ENCODE measurements around the gene RBFA.

RBFA gene

GRCh38 chr18:80012714-80013113 lies 21.5 kb upstream of the RBFA start:
- Histone ChIP-seq H3K36me3 (ENCODE audit: insufficient read depth, low read length) (no peaks in the 10 kb centered on the region), H3K4me1 (ENCODE audit: insufficient read depth, low read length, severe bottlenecking) (no peaks in the 10 kb centered on the region), H3K27ac (ENCODE audit: low read depth, low read length, poor library complexity, severe bottlenecking) (no peak overlapping the region), H3K9me3 (ENCODE audit: low read length) (no peaks in the 10 kb centered on the region), H3K79me2 (ENCODE audit: insufficient read depth, low read length) (no peaks in the 10 kb centered on the region), H4K20me1 (ENCODE audit: insufficient read depth, low read length) (no peaks in the 10 kb centered on the region), H3K4me3 (ENCODE audit: low read depth, low read length, poor library complexity, severe bottlenecking) (no peak overlapping the region), H3K27me3 (ENCODE audit: insufficient read depth, low read length) (peaks cover 4% of the 10 kb centered on the region; the same call in 1 of the 2 replicates), H3K9me2 (ENCODE audit: low read depth, low read length) (no peaks in the 10 kb centered on the region), H2AFZ (ENCODE audit: low read length) (no peak overlapping the region), H3K4me2 (ENCODE audit: low read length) (no peak overlapping the region), H3K9ac (ENCODE audit: low read length) (no peak overlapping the region), H3F3A (ENCODE audit: insufficient read depth, low read length) (no peaks in the 10 kb centered on the region)
- TF ChIP-seq, protein P1, sequence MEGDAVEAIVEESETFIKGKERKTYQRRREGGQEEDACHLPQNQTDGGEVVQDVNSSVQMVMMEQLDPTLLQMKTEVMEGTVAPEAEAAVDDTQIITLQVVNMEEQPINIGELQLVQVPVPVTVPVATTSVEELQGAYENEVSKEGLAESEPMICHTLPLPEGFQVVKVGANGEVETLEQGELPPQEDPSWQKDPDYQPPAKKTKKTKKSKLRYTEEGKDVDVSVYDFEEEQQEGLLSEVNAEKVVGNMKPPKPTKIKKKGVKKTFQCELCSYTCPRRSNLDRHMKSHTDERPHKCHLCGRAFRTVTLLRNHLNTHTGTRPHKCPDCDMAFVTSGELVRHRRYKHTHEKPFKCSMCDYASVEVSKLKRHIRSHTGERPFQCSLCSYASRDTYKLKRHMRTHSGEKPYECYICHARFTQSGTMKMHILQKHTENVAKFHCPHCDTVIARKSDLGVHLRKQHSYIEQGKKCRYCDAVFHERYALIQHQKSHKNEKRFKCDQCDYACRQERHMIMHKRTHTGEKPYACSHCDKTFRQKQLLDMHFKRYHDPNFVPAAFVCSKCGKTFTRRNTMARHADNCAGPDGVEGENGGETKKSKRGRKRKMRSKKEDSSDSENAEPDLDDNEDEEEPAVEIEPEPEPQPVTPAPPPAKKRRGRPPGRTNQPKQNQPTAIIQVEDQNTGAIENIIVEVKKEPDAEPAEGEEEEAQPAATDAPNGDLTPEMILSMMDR (IDR thresholded peaks at IDR 0.05; ENCODE audit: low read length) = no peak
- TF ChIP-seq EZH2 (IDR thresholded peaks at IDR 0.05; ENCODE audit: borderline replicate concordance, low read length) = no peak

DNA sequence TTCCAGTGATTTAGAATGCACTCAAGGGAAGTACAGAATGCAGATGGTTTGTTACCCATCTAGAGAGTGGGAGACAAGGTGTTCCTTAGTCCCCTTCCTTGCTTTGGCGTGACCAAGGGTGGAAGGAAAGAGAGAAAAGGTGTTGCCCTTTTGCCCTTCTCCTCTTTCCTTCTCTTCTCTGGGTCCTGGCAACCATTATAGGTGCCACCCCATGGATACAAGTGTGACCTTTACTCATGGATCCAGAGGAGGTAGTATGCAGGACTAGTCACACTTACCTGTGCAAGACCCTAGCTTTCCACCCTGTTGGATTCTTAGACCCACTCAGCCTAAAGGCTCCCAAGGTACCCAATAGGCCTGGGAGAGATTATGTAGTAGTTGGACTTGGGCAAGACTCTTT lies 11.6 kb upstream of the RBFA start:
- no peaks in the 10 kb centered on the region for H3K4me1 ChIP-seq (ENCODE audit: insufficient read depth, low read length, severe bottlenecking)
- H4K20me1 ChIP-seq (ENCODE audit: insufficient read depth, low read length) = no peaks in the 10 kb centered on the region
- no peak overlapping the region for H2AFZ ChIP-seq (ENCODE audit: low read length)
- H3K79me2 ChIP-seq (ENCODE audit: insufficient read depth, low read length) = no peaks in the 10 kb centered on the region
- no peaks in the 10 kb centered on the region for H3F3A ChIP-seq (ENCODE audit: insufficient read depth, low read length)
- no peak overlapping the region for H3K27ac ChIP-seq (ENCODE audit: low read depth, low read length, poor library complexity, severe bottlenecking)
- H3K27me3 ChIP-seq (ENCODE audit: insufficient read depth, low read length) = no peaks in the 10 kb centered on the region
- no peaks in the 10 kb centered on the region for H3K36me3 ChIP-seq (ENCODE audit: insufficient read depth, low read length)
- peaks cover 37% of the 10 kb centered on the region for H3K9me3 ChIP-seq (ENCODE audit: low read length)
- no peak for TF ChIP-seq EZH2 (IDR thresholded peaks at IDR 0.05; ENCODE audit: borderline replicate concordance, low read length)
- TF ChIP-seq, protein P1 (IDR thresholded peaks at IDR 0.05; ENCODE audit: low read length) = no peak
- H3K4me2 ChIP-seq (ENCODE audit: low read length) = no peak overlapping the region
- no peak overlapping the region for H3K9ac ChIP-seq (ENCODE audit: low read length)
- no peaks in the 10 kb centered on the region for H3K9me2 ChIP-seq (ENCODE audit: low read depth, low read length)
- no peak overlapping the region for H3K4me3 ChIP-seq (ENCODE audit: low read depth, low read length, poor library complexity, severe bottlenecking)

DNA sequence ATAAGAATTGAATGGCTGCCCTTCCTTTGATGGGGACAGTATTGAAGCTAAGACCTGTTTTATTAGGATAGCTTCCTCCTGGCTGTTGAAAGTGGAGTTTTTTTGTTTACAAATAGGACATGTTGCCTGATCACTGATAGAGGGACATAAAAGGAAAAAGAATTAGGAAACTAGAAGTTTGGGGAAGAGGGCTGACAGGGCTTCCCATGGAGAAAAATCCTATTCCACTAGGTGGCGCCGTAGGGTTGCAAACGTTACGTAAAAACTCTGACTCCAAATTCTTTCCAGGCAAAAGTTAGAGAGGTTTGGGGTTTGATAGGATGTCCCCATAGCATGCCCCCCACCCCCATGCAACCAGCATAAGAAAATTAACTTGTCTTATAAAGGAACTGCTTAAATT lies 11.1 kb upstream of the RBFA start:
- no peaks in the 10 kb centered on the region for H3K79me2 ChIP-seq (ENCODE audit: insufficient read depth, low read length)
- H3K4me3 ChIP-seq (ENCODE audit: low read depth, low read length, poor library complexity, severe bottlenecking) = no peak overlapping the region
- no peaks in the 10 kb centered on the region for H3F3A ChIP-seq (ENCODE audit: insufficient read depth, low read length)
- H3K9ac ChIP-seq (ENCODE audit: low read length) = no peak overlapping the region
- H3K36me3 ChIP-seq (ENCODE audit: insufficient read depth, low read length) = no peaks in the 10 kb centered on the region
- H4K20me1 ChIP-seq (ENCODE audit: insufficient read depth, low read length) = no peaks in the 10 kb centered on the region
- H3K27me3 ChIP-seq (ENCODE audit: insufficient read depth, low read length) = no peaks in the 10 kb centered on the region
- H3K9me2 ChIP-seq (ENCODE audit: low read depth, low read length) = no peaks in the 10 kb centered on the region
- H2AFZ ChIP-seq (ENCODE audit: low read length) = no peak overlapping the region
- H3K4me2 ChIP-seq (ENCODE audit: low read length) = no peak overlapping the region
- H3K27ac ChIP-seq (ENCODE audit: low read depth, low read length, poor library complexity, severe bottlenecking) = no peak overlapping the region
- no peaks in the 10 kb centered on the region for H3K4me1 ChIP-seq (ENCODE audit: insufficient read depth, low read length, severe bottlenecking)
- H3K9me3 ChIP-seq (ENCODE audit: low read length) = peaks cover 37% of the 10 kb centered on the region
- no peak for TF ChIP-seq EZH2 (IDR thresholded peaks at IDR 0.05; ENCODE audit: borderline replicate concordance, low read length)
- TF ChIP-seq, protein P1 (IDR thresholded peaks at IDR 0.05; ENCODE audit: low read length) = peak; percentile 61; the same call in 1 of the 2 replicates

Measured in OCI-LY1 (cell line).